Occipital lobe (tissue), 2 donors: ENCODE measurements around the gene HKDC1. TPM values are rescaled to one million over a fixed set of nuclear protein-coding genes. Genes with fewer than 3 reads are reported as not detected.
"Not testable (repeated sequence)": the region's sequence is repeated elsewhere in the genome, so short reads cannot be mapped to it uniquely, and the experiment has no call there.

Experiments
- DNase-seq: peaks from one replicate; lab custom pipeline; 2025; lab: John Stamatoyannopoulos, UW
- total RNA-seq: library from RNA; depleted of rRNA; stranded (reverse); fragments of >200 nt; gene quantifications from one replicate; pipeline ENCODE4 v1.2.3, GENCODE V29; 2014

The HKDC1 gene
- total RNA-seq, 1 donor from 2014 or later = 2.3 TPM

DNA sequence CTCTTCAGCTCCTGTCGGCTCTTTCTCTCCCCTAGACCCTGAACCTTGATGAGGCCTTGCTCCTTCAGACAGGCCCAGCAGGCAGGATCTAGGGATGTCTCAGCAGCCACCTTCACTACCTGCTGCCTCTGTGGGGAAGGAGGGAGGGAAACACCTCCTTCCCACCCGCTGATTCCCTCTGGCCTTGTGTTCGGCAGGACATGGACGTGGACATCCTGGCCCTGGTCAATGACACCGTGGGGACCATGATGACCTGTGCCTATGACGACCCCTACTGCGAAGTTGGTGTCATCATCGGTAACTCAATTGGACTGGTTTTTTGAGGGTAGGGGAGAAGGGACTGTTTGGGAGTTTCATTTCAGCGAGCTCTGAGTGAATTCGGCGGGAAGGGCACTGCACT lies 20.3 kb downstream of the HKDC1 start:
- no peak for DNase-seq

DNA sequence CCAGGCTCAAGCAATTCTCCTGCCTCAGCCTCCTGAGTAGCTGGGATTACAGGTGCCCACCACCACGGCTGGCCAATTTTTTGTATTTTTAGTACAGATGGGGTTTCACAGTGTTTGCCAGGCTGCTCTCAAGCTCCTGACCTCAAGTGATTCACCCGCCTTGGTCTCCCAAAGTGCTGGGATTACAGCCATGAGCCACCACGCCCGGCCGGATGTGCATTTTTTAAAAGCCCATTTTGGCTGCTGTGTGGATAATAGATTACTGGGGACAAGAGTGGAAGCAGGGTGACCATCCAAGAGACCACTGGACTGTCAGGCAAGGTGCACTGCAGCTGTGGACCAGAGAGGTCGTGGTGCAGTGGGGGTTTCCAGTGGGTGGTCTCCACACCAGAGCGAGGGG lies 21.4 kb downstream of the HKDC1 start:
- DNase-seq = no peak

DNA sequence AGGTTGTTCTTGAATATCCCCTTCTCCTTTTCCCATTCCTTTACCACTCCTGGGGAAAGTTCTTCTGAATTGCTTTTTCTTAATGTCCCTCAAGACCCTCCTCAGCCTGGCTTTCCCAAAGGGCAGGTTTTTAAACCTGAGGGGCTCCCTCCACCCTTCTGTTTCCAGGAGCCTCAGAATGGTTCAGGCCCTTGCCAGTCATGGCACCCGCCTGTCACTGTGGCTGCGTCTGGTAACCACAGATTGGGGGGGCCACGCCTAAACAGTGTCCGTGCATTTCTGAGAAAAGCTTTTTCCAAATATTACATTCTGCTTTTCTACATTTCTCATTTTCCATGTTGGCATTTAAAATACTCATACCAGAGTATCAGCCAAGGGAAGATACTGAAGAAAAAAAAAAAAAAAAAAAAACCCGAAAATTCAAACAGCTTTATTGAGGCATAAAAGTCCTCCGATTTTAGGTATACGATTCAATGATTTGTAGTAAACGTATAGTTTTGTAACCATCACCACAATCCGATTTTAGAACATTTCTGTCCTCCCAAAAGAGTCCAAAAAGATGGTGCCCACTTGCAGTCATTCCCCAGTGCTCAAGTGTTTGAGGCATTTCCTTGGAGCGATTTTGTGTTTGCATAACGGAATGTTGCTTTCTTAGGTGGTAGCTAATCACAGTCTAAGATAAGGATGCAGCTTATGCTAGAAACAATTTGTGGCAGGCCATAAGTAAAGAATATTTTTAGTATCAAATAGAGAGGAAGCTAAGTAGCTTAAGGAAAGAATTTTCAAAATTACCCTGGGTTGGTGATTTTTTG lies 22.1 kb downstream of the HKDC1 start:
- DNase-seq = no peak

DNA sequence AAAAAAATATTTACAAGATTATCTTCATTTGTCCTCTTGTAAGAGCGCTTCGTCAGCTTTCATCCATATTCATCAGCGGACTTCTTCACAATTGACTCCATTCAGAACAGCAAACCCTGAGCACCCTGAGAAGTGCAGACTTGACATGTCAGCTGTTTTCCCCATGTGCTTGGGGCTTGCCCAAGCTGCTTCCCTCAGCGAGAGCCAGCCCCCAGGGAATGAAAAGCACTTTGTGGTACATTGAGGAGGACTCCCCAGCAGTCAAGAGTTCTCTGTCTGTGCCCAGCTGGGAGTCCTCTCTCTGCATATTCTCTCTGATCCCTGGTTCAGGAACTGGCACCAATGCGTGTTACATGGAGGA lies 22.7 kb downstream of the HKDC1 start:
- DNase-seq = peak; percentile 71

DNA sequence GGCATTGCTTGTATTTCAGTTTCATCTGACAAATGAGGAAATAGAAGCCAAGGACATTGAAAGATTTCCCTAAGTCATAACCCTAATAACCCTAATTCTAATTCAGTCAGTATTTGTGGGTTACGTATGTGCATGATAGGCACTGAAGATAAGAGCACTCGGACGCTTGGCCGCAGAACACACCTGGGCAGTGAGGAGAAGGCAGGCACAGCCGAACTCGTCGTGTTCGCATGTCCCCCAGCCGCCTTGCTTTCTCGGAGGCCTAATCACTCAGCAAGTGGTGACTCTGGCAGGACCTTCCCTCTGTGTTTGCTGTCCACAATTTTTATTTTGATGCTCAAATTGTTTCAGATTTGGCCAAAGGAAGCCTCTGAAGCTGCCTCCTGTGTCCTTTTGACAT lies 23.7 kb downstream of the HKDC1 start:
- DNase-seq = no peak

DNA sequence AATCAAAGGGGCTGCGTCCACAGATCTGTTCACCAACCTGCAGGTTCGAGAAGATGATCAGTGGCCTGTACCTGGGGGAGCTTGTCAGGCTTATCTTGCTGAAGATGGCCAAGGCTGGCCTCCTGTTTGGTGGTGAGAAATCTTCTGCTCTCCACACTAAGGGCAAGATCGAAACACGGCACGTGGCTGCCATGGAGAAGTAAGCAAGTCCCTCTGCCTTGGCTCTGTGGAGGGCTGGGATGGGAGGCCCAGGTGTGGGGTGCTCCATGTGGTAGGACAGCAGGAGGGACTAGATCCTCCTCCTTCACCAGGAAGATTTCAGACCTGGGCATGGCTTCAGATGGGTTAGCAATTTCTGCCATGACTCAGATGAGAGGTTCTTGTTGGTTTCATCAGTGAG lies 25.9 kb downstream of the HKDC1 start:
- no peak for DNase-seq

DNA sequence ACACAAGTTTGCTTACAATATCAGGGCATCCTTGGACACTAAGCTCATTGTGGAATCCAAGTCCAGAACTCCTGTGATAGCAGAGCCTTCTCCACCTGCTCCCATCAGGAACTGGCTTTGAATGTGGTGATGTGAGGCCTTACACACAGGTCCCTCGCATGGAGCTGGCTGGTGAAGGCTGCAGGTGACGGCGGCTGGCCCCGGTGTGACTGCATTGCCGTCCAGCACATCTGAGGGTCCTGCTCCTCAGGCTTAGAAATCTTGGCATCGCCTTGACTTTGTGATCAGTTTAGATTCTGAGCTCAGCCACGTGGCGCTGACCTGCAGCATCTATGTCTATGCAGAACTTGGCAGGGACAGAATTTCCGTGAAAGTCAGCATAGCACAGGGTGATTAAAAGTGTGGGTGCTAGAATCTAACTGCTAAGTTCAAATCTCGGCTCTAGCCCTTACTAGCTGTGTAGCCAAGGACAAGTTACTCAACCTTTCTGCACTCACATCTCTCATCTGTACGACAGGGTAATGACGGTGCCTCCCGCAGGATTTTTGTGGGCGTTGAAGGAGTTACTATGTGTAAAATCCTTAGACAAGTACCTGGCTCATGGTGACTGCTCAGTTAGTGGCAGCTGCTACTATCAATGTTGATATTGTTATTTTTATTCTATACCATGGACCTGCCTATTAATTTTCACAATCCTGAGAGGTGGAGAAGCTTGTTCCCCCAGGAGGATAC lies 26.6 kb downstream of the HKDC1 start:
- no peak for DNase-seq

DNA sequence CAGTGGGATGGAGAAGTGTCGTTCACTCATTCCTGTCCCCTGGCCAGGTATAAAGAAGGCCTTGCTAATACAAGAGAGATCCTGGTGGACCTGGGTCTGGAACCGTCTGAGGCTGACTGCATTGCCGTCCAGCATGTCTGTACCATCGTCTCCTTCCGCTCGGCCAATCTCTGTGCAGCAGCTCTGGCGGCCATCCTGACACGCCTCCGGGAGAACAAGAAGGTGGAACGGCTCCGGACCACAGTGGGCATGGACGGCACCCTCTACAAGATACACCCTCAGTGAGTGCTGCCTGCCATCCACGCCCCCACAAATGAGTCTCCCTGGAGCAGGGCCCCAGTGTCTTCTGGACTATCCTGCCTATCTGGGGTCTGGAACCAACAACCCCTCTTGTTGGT lies 27.2 kb downstream of the HKDC1 start:
- no peak for DNase-seq

DNA sequence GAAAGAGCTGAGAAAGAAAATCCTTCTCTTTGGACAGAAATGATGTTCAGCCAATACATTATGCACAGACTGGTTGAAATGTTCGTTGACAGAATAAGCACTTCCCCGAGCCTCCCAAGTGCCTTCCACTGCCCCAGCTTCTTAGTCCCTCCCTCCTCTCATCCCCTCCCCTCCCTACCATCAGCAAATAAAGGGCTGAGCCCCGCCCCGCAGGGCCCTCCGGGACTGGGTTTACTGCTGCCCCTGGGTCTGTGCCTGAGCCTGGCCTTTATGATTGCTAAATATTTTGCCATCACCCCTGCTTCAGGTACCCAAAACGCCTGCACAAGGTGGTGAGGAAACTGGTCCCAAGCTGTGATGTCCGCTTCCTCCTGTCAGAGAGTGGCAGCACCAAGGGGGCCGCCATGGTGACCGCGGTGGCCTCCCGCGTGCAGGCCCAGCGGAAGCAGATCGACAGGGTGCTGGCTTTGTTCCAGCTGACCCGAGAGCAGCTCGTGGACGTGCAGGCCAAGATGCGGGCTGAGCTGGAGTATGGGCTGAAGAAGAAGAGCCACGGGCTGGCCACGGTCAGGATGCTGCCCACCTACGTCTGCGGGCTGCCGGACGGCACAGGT lies 28.1 kb downstream of the HKDC1 start:
- no peak for DNase-seq

DNA sequence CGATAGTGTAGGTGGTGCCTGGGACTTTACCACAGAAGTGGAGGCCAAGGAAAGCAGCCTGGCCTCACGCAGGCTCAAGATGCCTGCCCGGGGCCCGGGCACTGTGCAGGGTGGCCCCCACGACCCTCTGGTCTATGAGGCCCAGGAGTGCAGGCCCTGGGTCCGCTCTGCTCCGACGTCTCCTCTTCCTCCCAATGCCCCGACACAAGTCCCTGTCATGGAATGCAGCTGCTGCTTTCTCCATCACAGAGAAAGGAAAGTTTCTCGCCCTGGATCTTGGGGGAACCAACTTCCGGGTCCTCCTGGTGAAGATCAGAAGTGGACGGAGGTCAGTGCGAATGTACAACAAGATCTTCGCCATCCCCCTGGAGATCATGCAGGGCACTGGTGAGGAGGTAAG lies 29.9 kb downstream of the HKDC1 start:
- no peak for DNase-seq

DNA sequence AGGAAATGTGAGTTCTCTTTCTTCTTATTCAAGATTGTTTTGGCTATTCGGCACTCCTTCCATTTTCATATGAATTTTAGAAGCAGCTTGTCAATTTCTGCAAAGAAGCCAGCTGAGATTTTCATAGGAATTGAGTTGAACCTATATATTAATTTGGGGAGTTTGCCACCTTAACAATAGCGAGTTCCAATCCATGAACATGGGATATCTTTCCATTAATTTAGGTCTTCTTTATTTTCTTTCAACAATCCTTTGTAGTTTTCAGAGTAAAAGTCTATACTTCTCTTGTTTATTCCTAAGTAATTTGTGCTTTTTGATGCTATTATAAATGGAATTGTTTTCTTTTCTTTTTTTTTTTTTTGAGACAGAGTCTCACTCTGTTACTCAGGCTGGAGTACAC lies 31.3 kb downstream of the HKDC1 start:
- not testable (repeated sequence) for DNase-seq

DNA sequence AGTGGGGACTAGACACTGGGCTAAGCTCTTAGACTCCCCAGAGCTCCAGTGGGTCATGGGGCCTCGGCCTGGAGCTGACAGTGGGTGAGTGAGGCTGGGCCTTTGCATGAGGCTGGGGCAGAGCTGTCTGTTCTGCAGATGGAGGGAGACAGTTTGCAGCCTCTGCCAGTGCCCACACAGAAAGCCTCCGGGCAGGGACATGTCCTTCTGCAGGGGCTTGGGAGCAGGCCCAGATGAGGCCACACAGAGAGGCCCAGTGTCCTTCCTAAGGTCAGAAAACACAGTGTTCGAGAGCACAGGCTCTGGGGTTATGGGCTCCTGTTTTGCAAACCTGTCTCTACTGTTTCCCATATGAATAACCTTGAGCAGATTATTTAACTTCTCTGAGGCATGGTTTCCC lies 33.0 kb downstream of the HKDC1 start:
- no peak for DNase-seq

DNA sequence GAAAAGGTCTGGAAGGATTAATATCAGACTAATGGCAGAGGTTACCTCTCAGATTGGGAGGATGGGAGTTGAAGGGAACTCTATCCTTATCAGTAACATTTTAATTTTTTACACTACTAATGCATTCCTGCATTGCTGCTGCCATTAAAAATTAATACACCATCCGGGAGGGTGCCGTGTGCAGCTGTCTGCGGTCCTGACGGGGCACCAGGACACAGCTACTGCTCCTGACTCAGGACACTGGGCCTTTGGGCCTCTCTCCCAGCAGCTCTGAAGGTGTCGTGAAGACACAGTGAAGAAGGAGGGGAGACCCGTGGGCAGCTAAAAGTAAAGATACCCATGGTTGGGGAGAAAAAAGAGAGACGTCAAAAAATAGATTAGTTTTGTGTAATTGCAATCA lies 34.7 kb downstream of the HKDC1 start:
- DNase-seq = no peak

DNA sequence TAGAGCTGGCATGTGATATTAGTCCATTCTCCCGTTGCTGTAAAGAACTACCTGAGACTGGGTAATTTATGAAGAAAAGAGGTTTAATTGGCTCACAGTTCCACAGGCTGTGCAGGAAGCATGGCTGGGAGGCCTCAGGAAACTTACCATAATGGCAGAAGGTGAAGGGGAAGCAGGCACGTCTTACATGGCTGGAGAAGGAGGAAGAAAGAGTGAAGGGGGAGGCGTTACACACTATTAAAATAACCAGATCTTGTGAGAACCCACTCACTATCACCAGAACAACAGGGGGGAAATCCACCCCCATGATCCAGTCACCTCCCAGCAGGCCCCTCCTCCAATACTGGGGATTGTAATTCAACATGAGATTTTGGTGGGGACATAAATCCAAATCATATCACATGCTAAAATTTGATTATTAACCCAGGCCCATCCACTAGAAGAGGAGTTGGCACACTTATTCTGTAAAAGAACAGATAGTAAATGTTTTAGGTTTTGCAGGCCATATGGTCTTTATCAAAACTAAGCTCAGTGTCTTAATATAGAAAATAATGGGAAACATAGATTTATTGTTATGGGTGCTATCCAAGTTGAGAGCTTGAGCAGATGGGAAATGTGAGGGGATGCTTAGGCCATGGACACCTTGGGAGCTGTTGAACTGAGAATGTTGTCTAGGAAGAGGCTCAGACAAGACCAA lies 39.6 kb downstream of the HKDC1 start:
- no peak for DNase-seq

DNA sequence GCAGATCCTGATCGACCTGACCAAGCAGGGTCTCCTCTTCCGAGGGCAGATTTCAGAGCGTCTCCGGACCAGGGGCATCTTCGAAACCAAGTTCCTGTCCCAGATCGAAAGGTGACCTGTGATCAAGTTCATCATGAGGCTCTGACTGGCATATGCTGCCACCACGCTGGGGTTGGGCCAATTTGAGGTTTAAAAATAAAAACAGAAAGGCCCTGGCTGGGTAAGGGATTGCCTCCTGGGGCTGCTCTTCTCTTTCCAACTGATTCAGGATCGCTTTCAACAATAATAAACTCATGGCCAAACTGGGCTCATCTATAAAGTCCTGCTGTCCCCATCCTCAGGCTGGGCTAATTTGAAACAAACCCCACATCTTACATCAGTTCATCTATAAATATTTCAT lies 41.1 kb downstream of the HKDC1 start:
- no peak for DNase-seq

DNA sequence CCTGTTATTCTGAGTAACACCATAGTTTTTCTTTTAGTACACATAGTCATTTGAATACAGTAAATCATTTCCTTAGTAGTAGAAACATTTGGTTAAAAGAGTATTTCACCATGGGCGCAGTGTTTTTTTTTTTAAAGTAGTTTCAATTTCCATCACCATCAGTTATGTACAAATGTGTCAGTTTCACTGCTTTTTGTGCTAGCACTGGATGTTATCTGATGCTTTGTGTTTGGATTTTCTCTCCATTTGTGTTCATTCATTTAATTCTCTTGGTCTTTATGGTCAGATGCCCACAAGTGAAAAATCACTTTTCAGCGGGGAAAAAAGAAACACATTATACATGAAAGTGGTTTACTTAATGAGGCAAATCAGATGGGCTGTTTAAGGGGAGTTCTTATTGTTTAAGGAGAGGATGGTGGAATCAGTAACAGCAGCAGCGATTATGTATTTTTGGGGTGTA lies 42.2 kb downstream of the HKDC1 start:
- DNase-seq = no peak

DNA sequence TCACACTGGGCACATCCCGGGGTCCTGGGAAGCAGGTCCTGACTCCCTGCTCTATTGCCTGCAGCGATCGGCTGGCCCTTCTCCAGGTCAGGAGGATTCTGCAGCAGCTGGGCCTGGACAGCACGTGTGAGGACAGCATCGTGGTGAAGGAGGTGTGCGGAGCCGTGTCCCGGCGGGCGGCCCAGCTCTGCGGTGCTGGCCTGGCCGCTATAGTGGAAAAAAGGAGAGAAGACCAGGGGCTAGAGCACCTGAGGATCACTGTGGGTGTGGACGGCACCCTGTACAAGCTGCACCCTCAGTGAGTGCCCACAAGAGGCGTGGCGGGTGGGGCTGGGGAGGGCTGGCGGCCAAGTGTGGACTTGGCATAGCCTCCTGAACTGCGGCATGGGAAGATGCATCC lies 45.4 kb downstream of the HKDC1 start:
- no peak for DNase-seq

DNA sequence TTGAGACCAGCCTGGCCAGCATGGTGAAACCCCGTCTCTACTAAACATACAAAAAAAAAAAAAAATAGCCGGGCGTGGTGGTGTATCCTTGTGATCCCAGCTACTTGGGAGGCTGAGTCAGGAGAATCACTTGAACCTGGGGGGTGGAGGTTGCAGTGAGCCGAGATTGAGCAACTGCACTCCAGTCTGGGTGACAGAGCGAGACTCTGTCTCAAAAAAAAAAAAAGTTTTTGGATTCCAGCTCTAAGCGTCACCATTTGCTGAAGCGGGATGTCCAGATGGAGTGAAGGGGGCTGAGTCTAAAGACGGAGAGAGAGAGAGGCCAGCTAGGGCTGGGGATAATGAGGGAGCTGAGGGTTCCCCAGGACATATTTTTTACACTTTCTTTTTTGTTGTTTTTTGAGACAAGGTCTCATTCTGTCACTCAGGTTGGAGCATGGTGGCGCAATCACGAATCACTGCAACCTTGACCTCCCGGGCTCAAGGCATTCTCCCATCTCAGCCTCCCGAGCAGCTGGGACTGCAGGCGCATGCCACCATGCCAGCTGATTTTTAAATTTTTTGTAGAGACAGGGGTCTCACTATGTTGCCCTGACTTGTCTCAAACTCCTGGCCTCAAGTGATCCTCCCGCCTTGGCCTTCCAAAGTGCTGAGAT lies 48.8 kb downstream of the HKDC1 start:
- no peak for DNase-seq

DNA sequence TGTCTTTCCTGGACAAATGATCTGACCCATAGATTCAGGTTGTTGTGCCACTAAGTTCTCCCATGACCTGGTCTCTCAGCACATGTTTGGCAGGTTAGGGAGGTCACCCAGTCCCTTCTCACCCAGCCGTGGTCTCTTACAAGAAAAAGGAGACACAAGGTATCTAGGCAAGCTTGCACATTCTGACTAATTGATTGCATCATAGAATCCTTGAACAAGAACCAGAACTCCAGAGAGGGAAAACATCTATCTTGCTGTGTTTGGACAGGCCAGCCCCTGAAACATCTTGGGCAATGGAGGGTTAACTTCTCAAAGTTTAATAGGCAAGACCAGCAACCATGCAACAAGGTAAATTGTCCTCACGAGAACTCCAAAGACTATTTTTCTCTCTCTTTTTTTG lies 49.6 kb downstream of the HKDC1 start:
- no peak for DNase-seq

DNA sequence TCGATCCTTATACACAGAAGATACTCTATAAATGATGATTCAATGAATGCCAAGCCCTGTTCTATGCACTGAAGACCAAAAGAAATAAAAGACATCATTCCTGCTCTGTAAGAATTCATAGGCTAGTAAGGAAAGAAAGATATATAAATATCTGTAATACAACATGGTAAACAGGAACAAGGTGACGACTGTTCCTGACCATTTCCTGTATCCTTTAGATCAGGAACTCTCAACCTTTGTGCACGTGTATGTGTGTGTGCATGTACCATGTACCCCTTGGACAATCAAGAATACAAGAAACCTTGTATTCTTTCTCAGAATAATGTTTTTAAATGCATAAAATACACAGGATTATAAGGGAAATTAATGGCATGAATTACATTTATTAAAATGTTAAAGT lies 50.9 kb downstream of the HKDC1 start:
- no peak for DNase-seq

DNA sequence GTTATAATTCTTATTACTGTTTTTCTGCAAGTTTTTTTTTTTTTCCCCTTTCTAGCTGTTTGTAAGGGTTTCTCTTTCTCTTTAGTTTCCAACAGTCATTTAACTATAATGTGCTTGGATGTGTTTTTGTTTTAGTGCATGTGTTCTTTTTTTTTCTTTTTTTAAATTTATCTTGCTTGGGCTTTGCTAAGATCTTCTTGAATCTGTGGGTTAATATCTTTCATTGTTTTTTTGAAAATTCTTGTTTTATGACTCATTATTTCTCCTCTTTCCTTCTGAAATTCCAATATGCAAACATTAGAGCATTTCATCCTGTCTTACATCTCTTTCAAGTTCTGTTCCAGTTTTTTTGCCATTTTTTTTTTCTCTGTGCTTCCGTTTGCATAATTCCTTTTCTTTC lies 52.5 kb downstream of the HKDC1 start:
- no peak for DNase-seq

DNA sequence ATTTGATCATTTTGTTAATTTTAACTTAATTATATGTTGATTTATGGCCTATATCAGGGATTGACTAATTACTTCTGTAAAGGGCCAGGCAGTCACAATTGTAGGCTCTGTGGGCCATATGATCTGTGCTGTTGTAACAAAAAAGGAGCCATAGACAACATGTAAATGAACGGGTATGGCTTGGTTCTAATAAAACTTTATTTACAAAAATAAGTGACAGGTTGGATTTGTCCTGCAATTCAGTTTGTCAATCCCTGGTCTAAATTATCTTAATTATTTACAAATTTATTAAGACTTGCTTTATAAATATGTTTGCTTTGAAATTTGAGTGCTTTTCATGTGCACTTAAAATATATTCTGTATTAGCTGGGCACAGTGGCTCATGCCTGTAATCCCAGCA lies 55.3 kb downstream of the HKDC1 start:
- DNase-seq = no peak
